AG09309 (cell line): ENCODE results near the gene AGGF1.

Experiments
- DNase-seq: peaks from one replicate; pipeline ENCODE4 v3.0.0-alpha.2; 2010; ENCODE audit warnings: low read depth
- H3K4me3 ChIP-seq: 2 replicates; pipeline ENCODE4 v1.5.1; 2011; ENCODE audit warnings: mild to moderate bottlenecking, low read depth, low read length, moderate library complexity; ENCODE audit not compliant: control insufficient read depth
- TF ChIP-seq, protein P1 (sequence below): IDR thresholded peaks from 2 replicates; pipeline ENCODE4 v1.5.1; 2011; ENCODE audit warnings: mild to moderate bottlenecking, low read depth, low read length, inconsistent platforms; ENCODE audit not compliant: insufficient read depth, control insufficient read depth; ENCODE audit errors: missing control alignments

AGGF1 gene

DNA sequence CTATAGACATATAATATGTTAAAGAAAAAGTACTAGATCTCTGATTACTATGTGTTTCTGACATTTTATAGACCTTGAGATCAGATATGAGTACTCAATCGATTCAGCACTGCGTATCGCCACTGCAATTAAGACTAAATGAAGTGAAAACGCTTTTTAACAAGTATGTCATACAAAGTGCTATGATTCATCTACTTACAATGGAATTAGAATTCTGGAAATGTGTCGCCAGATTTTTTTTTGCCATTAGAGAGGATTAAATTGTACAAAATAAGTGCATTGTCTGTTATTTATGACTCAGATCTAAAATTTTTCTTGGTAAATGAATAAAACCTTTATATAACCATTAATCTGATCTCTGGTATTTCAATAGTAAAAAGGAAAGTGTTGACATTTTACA lies 20.0 kb upstream of the AGGF1 start:
- DNase-seq, result no peak
- TF ChIP-seq, protein P1, sequence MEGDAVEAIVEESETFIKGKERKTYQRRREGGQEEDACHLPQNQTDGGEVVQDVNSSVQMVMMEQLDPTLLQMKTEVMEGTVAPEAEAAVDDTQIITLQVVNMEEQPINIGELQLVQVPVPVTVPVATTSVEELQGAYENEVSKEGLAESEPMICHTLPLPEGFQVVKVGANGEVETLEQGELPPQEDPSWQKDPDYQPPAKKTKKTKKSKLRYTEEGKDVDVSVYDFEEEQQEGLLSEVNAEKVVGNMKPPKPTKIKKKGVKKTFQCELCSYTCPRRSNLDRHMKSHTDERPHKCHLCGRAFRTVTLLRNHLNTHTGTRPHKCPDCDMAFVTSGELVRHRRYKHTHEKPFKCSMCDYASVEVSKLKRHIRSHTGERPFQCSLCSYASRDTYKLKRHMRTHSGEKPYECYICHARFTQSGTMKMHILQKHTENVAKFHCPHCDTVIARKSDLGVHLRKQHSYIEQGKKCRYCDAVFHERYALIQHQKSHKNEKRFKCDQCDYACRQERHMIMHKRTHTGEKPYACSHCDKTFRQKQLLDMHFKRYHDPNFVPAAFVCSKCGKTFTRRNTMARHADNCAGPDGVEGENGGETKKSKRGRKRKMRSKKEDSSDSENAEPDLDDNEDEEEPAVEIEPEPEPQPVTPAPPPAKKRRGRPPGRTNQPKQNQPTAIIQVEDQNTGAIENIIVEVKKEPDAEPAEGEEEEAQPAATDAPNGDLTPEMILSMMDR, result no peak

DNA sequence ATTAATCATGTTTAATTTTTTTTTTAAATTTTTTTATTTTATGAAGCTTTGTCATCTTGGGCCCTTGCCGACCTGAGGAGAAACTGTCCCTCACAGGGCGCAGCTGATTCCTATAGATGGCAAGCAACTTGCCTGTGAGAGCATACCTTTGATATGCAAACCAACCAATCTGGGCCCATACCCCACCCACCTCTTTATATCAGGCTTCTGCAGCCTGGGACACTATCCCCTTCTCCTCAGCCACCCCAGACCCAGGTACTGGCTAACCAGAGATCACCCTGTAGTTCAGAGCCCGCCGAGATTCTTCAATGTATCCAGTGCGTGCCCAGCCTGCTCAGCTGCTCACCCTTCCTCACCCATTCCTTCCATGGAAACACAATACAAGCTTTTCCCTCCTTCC lies 18.7 kb upstream of the AGGF1 start:
- no peak for DNase-seq
- no peak overlapping the region for H3K4me3 ChIP-seq
- TF ChIP-seq, protein P1, result no peak

More for the DNA sequence above, 20.0 kb upstream of the AGGF1 start:
- H3K4me3 ChIP-seq, result no peak overlapping the region

DNA sequence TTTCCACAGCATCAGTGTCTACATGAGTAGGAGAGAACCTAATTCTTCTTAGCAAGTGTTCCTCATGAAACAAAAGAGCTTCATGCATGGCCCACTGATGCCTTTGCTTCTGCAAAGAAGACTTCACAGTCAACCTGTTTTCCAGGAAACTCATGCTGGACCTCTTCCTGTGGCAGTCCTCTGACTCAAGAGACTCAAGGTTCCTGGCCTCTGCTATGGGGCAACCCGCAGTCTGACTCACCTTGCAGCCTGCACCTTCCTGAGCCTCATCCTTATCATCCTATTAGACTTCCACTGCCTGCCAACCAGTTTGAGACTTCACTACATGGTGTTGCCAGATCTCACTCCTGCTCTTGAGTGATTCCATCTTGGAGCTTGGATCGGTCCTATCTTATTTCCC lies 17.6 kb upstream of the AGGF1 start:
- DNase-seq, result no peak
- no peak overlapping the region for H3K4me3 ChIP-seq
- TF ChIP-seq, protein P1, result no peak

DNA sequence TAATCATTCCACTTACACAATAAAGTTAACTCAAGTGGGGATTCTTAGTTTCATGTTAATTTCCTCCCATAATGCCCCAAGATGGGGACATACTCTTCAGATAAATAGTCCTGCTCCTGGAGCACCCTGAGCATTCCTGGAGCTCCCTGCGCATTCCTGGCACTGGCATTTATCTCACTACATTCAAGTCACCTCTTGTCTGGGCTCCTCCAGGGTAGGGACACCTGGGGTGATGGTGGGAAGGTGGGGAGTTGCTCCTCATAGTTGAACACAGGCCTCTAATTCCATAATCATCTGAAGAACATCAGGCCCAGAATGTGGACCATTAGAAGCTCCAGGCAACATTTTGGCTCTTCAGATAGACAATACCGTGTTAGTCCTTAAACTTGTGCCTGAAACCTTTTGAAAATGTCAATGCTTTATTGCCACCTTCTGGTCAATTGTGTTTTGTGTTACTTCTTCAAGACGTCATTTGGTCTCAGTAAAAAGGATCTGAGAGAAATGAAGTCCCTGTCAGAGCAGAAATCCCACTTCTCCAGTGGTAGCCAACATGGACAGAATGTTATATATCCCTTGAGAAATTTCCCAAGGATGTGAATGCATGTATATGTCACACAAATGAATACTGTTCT lies 14.2 kb upstream of the AGGF1 start:
- TF ChIP-seq, protein P1, result peak; percentile 46
- DNase-seq, result peak; percentile 31
- no peak overlapping the region for H3K4me3 ChIP-seq

DNA sequence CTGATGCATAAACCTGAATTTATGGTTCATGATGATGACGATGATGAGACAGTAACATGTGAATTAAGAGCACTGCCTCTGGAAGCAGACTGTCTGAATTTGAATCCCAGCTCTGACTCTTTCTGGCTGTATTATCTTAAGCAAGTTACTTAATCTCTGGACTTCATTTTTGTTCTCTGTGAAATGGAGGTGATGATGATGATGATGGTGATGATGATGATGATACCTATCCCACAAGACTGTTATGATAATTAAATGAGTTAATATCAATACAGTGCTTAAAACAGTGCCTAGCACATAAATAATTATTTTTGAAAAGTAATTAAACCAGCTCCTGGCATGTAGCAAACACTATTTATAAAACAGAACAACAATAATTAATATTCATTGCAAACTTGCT lies 13.2 kb upstream of the AGGF1 start:
- H3K4me3 ChIP-seq, result no peak overlapping the region
- DNase-seq, result no peak
- TF ChIP-seq, protein P1, result no peak

DNA sequence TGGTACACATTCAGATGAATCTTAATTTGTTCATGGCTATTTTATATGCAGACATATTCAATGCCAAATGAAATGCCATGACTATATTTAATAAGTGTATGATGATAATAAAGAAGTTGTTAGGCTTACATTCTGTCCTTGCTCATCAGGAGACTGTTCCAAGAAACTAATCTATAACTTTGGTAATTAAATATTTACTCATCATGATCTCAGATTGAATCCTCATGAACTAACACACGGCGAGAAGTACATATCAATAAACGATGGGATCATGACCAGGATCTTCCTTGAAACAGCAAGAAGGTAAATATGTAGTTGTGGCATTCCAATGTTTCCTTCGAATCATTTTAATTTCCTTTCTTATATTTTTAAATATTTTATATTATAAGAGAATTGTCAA lies 12.5 kb upstream of the AGGF1 start:
- H3K4me3 ChIP-seq, result no peak overlapping the region
- TF ChIP-seq, protein P1, result no peak
- no peak for DNase-seq
